ENCODE results near the gene S100A7.
A peak's percentile ranks its signal among the peaks of the same experiment; 100 is the strongest.

The S100A7 gene

DNA sequence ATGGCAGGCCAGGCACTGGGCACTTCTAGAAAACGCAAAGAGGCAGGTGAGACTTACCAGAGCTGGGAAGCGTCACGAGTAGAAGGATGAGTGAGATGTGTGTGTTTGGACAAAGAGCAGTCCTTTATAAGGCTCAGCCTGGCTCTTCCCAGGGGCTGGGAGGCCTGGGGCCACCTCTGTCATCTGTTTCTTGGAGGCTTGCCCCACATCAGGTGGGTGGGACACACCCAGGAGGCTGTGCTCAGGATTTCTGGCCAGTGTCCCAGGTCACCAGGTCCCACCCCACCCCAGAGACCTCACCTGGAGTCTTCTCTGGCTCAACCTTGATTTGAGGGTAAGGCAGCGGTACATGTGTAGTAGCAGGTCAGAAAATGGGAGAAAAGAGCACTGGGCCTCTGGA, at the start of gene S100A7:
TSS of gene S100A7 (minus strand) at position 101 of the 400 bp plus-strand sequence. CDS start 1,638 bp downstream, outside the sequence.
- no peak for DNase-seq (ENCODE audit: low read depth in 2 of 2)

DNA sequence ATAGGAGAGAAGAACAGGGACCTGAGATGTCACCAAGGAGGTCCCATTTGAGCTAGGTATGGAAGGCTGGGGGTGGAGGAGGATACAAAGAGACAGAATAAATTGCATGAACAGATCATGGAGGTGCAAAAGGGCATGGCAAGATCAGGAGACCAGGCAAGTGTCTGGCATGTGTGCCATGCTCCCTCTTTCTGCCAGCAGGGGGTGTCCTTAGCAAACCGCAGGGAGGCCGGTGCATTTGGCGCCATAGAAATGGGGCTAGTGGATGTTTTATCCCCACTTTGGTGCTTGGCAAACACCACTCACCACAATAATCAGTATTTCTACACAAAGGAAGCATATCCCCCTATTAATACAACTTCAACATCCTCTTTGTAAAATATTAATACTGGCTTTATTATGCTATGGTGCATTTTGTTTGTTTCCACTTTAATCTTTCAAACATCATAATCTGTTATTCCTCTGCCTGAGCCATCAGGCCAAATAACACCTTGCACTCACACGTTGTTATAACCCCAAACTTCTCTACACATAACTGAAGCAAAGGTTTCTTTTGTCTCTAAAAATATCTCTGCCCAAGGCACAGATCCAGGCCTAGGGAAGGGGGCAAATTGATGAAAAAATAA, 49.4 kb upstream of the S100A7 start:
- DNase-seq (ENCODE audit: low read depth in 2 of 2), result peak; percentile 42 to 45

DNA sequence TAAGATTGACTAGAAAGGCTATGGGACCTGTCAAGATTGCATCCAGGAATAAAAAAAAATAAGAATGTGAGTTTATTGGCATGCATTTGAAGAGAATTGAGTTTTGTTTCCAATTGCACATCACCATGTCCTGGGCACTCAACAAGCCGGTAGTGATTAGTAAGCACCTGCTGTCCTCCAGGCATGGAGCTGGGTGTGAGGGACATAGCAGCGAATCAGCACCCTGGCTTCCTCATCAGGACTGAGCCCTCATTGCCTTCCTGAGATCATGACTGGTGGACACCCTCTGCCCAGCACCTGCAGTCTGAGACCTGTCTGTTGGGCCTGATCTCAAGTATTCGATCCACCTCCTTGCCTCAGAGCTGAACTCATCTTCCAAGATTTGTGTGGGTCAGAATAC, 48.6 kb upstream of the S100A7 start:
- DNase-seq (ENCODE audit: low read depth in 2 of 2), result no peak

DNA sequence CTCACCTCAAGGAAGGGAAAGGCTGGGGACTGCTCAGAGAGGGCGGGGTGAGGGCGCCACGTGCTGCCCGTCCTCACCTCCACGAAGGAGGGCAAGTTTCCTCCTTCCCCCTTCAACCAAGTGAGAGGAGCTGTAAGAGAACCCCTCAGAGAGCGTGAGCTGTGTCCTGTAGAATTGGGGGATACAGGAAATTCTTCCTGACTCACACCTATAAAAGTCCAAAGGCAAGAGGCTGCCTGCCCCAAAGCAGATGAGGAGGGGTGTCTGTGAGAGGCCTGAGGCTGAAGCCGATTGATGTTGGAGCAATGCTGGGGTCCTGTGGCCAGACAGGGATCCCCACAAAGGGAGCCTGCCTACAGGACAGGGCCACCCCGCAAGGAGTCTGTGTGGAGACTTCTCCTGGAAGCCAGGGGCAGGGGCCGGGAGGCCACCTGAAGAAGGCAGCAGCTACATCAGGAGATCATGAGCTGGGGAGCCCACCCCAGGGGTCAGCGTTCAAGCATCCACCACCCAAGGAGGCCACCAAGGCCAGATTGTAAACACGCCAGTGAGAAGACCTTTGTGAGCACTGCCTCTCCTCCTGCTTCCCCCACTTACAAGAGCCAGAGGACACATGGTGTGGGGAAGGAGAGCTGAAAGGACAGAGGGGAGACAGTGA, 47.6 kb upstream of the S100A7 start:
- DNase-seq (ENCODE audit: low read depth in 2 of 2), result no peak

DNA sequence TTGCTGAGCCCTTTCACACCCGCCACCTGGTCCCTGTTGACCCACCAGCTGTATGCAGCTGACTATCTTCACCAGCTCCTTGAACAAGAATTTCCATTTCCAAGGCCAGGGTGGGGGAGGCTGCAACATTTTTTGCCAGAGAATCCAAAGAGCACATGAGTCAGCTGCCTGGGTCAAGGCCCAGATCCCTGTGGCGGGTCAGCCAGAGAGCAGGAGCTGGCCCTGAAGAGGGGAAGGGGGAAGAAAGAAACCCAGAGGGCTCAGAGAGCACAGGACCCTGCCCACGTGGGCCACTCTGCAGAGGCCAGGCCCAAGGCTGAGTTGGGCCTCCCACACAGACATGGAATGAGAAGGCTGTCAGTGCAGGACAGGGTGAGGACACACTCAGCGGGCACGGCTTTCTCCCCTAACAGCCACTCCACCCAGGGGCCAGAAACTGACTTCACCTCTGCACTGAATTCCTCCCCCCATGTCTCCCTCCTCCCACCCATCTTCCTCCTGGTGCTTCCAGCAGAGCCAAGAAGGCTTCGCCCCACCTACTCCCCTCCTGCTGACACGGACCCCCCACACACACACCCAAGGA, 46.5 kb upstream of the S100A7 start:
- no peak for DNase-seq (ENCODE audit: low read depth in 2 of 2)

DNA sequence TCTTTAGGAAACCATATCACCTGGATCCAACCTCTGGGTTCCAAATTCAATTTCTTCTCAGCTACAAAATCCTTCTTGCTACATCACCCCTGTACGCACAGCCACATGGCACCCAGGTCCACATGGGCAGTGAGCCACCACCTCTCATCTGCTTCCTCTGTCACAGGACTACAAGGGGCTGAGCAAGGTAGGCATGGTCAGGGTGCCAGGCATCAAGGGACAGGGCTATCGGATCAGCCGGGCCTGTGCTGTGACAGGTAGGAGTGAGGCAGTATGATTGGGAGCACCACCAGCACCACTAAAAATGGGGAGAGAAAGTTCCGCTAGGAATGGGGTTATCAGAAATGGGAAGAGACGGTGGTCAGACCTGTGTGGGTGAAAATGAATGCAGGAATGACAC, 45.9 kb upstream of the S100A7 start:
- DNase-seq (ENCODE audit: low read depth in 2 of 2), result no peak

DNA sequence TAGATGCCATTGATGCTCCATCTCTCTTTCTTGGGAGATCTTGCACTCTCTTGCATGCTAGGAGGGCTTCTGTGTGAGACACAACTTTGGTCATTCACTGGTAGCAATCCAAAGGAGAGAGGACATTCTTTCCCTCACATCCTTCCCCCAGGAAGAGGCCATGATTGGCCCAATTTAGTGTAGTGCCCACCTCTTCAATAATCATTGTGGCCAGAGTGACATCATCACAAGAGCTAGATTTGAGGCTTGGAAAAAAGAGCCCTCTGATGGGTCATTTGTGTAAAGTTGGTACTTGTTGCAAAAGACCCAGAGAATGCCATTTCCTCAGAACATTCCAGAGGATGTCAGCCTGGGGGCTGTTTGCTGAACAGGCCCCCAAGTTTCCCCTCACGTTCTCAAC, 45.1 kb upstream of the S100A7 start:
- DNase-seq (ENCODE audit: low read depth in 2 of 2), result no peak

DNA sequence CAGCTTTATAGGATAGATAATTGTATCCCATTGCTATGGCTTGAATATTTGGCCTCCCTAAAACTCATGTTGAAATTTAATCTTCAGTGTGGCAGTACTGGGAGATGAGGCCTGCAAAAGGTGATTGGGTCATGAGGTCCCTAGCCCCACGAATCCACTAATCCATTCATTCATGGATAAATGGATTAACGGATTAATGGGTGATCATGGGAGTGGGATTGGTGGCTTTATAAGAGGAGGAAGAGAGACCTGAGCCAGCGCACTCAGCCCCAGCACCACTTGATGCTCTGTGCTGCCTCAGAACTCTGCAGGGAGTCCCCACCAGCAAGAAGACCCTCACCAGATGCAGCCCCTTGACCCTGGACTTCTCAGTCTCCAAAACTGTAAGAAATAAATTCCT, 43.3 kb upstream of the S100A7 start:
- DNase-seq (ENCODE audit: low read depth in 2 of 2), result no peak

DNA sequence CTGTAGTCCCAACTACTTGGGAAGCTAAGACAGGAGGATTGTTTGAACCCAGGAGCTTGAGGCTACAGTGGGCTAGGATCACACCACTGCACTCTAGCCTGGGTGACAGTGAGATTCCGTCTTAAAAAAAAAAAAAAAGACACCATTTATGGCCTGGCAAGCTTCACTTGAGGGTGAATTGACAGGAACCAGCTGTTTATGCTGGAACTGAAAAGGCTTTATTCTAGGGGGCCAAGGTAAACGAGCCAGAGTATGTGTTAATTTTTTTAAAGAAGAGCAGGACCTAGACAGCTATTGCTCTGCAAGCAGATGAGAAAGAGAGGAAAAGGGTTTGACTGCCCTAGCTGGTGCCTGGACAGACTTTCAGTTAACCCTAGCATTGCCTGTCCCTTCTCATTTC, 38.3 kb upstream of the S100A7 start:
- no peak for DNase-seq (ENCODE audit: low read depth in 2 of 2)

DNA sequence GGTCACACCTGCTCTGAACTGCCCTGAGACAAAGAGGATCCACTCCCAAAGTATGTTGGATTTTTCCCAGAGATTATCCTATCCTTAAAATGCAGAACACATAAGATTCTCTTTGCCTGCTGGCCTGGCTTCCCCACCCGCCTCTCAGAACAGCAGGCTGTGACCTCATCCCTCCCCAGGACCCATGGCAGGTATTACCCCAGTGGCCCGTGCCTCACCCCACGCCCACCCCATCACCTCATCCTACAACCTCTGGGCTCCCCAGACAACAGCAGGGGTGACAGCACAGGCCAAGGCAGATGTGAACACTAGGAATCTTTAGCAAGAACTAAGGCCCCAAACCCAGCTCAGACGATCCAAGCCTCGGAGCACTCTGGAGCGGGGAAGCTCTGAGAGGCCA, 35.1 kb upstream of the S100A7 start:
- no peak for DNase-seq (ENCODE audit: low read depth in 2 of 2)

DNA sequence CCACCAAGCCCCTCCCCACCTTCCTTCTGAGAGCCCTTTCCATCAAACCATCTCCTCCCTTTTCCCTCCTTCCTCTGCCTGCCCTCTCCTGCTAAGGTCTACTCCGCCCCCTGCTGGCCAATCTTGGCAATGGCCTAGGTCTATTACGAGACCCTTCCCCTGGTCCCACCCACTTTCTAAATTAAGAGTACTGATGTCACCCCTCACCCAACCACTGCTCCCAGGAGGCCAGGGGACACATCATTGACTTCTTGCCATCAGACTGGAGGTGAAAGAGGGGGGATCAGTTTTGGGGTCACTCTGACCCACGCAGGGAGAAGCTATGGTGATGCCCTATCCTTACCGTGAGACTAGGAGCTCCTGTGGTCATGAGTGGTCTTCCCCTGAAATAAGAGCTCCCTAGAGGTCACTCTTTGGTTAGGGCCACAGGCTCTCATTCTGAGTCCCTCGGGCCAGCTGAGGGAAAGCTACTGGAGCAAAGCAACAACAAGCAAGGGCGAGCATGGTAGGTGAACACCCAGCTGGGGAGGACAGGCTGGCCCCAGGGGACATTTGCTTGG, 34.6 kb upstream of the S100A7 start:
- peak; percentile 36 to 41 for DNase-seq (ENCODE audit: low read depth in 2 of 2)

DNA sequence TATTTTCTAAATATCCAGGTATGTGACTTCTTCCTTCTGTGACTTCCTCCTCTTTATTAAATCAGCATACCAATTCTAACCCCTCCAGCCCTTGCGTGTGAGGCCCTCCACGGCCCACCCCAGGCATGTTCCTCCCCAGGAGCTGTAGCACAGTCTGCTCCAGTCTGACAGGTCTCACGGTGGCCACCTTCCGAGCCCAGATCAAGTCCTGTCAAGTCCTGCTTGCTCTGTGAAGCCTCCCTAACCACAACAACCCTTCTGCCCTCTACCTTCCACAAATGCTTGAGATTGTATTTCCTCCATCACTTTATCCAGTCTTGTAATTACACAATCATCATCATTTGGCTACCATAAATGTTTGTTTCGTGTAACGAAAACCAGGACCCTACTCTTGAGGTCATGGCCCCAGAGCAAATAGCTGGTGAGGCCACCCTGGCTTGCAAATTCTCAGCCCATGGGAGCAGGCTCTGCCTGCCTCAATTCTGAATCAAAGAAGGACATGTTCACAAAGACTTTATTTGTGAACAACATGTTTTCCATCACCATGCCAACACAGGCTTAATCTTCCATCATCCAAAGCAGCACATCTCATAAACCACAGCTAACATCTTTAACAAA, 33.0 kb upstream of the S100A7 start:
- no peak for DNase-seq (ENCODE audit: low read depth in 2 of 2)

DNA sequence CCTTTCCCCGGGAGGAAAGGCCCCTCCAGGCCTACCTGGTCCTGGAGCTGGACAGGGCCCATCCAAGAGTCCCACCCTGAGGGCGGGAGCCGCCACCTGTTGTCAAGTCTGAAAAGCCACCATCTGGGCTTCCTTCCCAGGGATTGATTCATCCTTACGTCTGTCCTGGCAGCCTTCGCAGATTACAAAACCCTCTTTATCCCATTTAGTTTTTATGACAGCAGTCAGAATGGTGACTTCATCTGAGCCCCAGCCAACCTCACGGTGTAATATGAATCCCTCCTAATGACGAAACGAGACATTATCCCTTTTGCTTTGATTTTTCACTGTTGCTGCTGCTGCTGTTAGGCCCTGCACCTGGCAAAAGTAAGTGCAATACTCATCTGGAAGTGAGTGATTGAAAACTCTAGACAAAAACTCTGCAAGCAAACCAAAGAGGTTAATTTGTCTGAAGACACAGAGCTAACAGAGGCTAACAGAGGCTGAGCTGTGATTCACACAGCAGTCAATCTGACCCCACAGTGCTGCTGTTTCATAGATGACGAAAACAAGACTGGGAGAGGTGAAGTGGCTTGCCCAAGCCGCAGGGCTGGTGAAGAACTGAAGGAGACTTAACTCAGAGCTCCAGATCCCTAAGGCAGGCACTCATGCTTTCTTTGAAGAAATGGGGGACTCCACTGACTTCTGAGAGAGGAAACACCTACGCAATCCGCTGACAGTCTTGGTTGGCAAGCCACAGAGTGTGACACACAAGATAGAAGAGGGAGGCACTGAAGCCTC, 30.0 kb upstream of the S100A7 start:
- DNase-seq (ENCODE audit: low read depth in 2 of 2), result peak in 1 of 2 donors; percentile 18

DNA sequence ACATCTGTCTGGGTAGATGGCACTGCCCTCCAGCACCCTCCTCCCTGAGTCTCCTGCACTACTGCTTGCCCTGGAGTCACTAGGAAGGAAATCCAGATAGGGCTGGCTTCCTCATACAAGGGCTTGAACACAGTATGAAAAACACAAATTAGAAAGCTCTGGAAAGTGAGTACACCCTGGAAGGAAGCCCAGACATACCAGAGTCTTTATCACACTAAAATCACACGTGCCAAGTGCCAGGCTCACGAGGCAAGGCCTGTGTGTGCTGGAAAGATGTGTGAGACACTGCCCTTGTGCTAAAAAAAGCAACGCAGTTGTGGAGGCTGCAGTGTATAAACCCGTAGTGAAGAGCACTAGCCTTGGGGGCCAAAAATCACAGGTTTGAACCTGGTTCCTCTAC, 28.3 kb upstream of the S100A7 start:
- no peak for DNase-seq (ENCODE audit: low read depth in 2 of 2)

DNA sequence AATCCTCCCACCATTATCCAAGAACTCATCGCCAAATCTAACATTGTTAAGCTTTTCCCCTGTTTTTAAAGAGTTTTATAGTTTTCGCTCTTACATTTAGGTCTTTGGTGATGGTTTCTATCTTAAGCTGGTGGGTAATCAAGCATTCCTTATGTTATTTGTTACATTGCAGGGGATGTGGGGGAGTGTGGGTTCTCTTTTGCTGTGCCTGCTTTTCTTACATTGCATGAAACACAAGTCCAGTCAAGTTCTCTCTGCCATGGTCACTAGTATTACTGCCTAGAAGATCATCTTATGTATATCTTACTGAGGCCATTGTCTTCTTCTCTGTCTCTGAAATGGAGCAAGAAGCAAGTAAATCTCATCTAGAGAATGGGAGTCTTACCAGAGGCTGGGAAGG, 27.3 kb upstream of the S100A7 start:
- DNase-seq (ENCODE audit: low read depth in 2 of 2), result no peak

DNA sequence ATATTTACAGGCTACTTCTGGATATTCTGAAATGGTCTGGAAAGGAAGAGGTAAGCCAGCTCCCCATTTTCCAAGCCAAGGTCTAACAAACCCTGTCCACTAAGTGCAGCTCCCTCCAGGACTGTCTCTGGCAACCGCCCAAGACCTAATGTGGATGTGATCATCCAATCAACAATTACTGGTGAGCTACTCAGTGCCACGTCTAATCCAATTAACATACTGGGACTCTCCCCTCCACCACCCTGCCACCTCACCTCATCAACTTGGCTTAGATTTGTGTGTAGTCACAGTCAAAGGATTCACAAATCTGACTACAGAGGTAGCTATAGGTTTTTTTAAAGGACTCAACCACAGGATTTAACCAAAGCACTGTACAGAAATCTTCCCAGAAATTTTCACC, 25.4 kb upstream of the S100A7 start:
- DNase-seq (ENCODE audit: low read depth in 2 of 2), result no peak

DNA sequence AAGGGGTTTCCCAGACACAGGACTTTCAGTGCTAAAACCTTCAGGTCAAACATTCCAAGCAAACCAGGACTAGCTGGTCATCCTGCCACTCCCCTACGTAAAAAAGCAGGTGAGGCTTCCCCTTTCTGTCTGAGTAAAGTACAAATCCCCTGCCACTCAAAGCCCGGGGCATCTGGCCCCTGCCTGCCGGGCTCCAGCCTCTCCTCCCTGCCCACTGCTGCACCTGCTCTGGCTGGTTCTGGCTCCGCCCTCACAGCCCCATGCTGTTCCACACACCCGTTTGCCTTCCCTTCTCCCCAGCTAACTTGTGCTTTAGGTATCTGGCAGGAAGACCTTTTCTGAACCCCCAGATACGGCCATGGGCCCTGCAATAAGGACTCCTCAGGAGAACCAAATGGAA, 23.3 kb upstream of the S100A7 start:
- DNase-seq (ENCODE audit: low read depth in 2 of 2), result no peak

DNA sequence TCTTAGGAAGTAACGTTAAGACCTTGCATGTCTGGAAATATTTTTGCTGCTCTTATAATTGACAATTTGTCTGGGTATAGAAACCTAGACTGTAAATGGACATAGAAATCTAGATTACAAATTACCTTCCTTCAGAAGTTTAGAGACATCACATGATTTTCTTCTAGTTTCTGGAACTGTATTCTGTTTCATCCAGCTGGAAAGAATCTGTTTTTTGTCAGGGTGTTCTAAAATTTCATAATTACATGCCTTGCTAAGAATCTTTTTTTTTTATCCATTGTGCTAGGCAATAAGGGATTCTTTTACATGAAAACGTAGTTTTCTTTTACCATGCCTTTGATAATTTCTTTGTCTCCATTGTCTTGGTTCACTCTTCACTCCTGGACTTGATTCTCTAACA, 20.7 kb upstream of the S100A7 start:
- DNase-seq (ENCODE audit: low read depth in 2 of 2), result no peak

DNA sequence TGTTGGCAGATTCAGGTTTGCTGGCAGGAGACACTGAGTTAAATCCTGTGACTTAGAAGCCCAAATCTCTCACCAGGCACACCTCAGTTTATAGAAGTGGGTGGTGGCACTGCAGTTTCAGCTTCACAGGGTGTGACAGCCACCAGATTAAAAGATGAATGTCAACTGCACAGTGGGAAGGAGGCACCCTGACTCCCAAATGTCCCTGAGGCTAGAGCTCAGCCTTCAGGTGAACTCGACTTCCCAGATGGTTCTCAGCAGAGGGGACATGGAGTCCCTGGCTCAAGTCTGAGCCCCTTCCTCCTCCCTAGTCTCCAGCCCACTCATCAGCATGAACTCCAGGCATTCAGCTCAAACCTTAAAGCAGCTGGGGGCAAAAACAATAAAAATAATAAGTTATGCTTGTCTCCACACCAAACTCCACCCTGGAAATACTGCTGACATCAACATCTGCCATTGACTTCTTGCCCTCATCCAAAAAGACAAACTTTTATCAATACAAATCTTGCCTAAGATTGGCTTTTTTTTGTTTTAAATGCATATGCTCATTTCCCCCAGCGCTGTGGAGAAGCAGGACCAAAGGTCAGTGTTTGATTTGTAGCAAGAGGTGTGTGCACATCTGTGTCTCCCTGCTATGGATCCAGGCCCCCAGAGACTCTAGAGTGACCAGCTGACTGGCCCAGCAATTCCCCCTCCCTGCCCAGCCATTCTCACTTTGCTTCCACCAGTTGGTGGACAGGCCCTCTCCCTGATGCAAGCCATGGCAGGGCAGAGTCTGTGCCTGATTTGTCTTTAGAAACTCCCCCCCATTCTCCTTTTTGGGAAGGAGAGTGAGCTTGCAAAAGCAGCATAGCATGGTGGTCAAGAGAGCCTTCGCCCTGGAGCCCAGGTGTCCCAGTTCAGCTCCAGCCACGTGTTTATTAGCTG, 18.5 kb upstream of the S100A7 start:
- no peak for DNase-seq (ENCODE audit: low read depth in 2 of 2)

DNA sequence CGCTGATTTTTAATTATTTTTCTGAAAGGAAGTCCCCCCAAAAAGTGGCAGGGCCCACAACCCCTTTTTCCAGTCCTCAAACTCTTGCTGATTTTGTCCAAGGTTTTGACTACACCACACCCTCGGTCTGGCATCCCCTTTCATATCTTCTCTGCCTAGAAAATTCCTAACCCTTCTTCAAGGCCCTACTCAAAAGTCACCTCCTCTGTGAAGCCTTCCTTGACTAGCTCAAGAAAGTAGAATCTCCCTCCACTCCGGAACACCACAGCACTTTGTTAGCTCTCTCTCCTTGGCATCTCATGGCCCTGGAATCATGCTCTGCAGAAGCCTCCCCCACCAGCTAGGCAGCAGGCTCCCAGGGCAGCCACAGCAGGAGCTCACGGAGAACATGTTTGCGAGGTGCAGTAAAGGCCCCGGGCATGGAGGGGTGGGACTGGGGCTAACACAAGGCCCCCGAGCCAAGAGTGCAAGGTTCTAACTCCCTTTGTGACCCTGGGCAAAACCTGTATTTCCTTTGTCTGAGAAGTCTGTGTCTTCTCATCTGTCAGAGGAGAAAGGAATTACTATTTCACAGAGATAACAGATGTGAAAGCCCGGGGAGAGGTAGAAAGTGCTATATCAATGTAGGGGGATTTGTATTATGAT, 17.7 kb upstream of the S100A7 start:
- no peak for DNase-seq (ENCODE audit: low read depth in 2 of 2)

Data from stimulated activated CD8-positive, alpha-beta memory T cell treated with anti-CD3 and anti-CD28 coated beads, Interleukin-15, amount 100 ng/mL, for 48 hours (primary cell).